K562 (cell line): Measurements from ENCODE around the gene C1orf116. TPM values are rescaled to one million over a fixed set of nuclear protein-coding genes. Genes with fewer than 3 reads are reported as not detected.

Source experiments
- AFF4 ChIP-seq: sonication (generic); formaldehyde crosslinking; IDR thresholded peaks from 2 replicates; pipeline ENCODE4 v1.8.0; 2023; ENCODE audit warnings: mild to moderate bottlenecking, missing genetic modification reagents
- ARNT ChIP-seq, 2 experiments: fragments of 450-650 bp; IDR thresholded peaks; 2 replicates each; pipeline ENCODE4 v1.6.1; 2016; ENCODE audit warnings: mild to moderate bottlenecking in 1 of 2
- BMI1 ChIP-seq: fragments of 150-350 bp; IDR thresholded peaks from 2 replicates; pipeline ENCODE4 v1.6.1; 2014; ENCODE audit warnings: low read length
- ELF2 ChIP-seq: fragments of 250-450 bp; sonication (Bioruptor Pico); IDR thresholded peaks from 2 replicates; pipeline ENCODE4 v1.5.0; 2021; ENCODE audit warnings: mild to moderate bottlenecking
- GABPA ChIP-seq: fragments of 200-800 bp; sonication (Bioruptor generic); conservative IDR thresholded peaks from 2 replicates; pipeline ENCODE4 v1.6.1; 2016; ENCODE audit warnings: low read depth, missing genetic modification characterization, missing compliant biosample characterization
- KAT2B ChIP-seq: IDR thresholded peaks from one replicate; pipeline ENCODE4 v1.6.1; 2012; ENCODE audit warnings: low read depth, mild to moderate bottlenecking, control low read depth, inconsistent platforms, low read length, moderate library complexity
- NR4A1 ChIP-seq, 2 experiments: fragments of 250-450 bp in 1 of 2; fragments of 450-650 bp in 1 of 2; sonication (Bioruptor Pico) in 1 of 2; IDR thresholded peaks; 2 replicates each; pipeline versions ENCODE4 v1.4.0 to v1.6.1; 2016 to 2020; ENCODE audit warnings: mild to moderate bottlenecking in 2 of 2, missing compliant biosample characterization in 1 of 2, missing genetic modification characterization in 1 of 2, moderate library complexity in 1 of 2
- OTX1 ChIP-seq: fragments of 450-650 bp; formaldehyde crosslinking; IDR thresholded peaks from 2 replicates; pipeline ENCODE4 v1.4.0; 2022; ENCODE audit warnings: mild to moderate bottlenecking
- PCBP1 ChIP-seq: fragments of 200-400 bp; formaldehyde crosslinking; IDR thresholded peaks from 2 replicates; pipeline ENCODE4 v1.6.1; 2018; ENCODE audit warnings: mild to moderate bottlenecking, low read depth, low read length; ENCODE audit not compliant: poor library complexity, severe bottlenecking
- POLR2AphosphoS2 ChIP-seq: IDR thresholded peaks from 2 replicates; pipeline ENCODE4 v1.6.1; 2012; ENCODE audit warnings: low read length, improper control_type of control experiment
- PURB ChIP-seq: sonication (generic); formaldehyde crosslinking; IDR thresholded peaks from 2 replicates; pipeline ENCODE4 v1.9.0; 2021; ENCODE audit warnings: low read depth, mild to moderate bottlenecking, missing genetic modification reagents
- SMARCC2 ChIP-seq: fragments of 450-650 bp; IDR thresholded peaks from 2 replicates; pipeline ENCODE4 v1.6.1; 2017; ENCODE audit warnings: antibody characterized with exemption, moderate library complexity, mild to moderate bottlenecking, low read depth
- SP1 ChIP-seq: sonication (generic); formaldehyde crosslinking; IDR thresholded peaks from 2 replicates; pipeline ENCODE4 v1.8.1; 2022; ENCODE audit warnings: mild to moderate bottlenecking, missing genetic modification reagents
- TBL1XR1 ChIP-seq, 2 experiments: IDR thresholded peaks; 2 replicates each; pipeline ENCODE4 v1.6.1; 2012; ENCODE audit warnings: improper control_type of control experiment in 2 of 2, low read length in 2 of 2, mild to moderate bottlenecking in 1 of 2
- ZNF175 ChIP-seq: fragments of 200-800 bp; sonication (Bioruptor generic); IDR thresholded peaks from 2 replicates; pipeline ENCODE4 v1.6.1; 2016; ENCODE audit warnings: low read depth, mild to moderate bottlenecking, missing genetic modification characterization, missing compliant biosample characterization
- ZNF184 ChIP-seq: sonication (generic); formaldehyde crosslinking; IDR thresholded peaks from 2 replicates; pipeline ENCODE4 v1.5.0; 2020; ENCODE audit warnings: missing genetic modification reagents
- ZNF431 ChIP-seq: sonication (generic); formaldehyde crosslinking; IDR thresholded peaks from 2 replicates; pipeline ENCODE4 v1.8.0; 2022; ENCODE audit warnings: mild to moderate bottlenecking, missing genetic modification reagents
- ZNF551 ChIP-seq: fragments of 250-450 bp; sonication (Bioruptor Pico); IDR thresholded peaks from 2 replicates; pipeline ENCODE4 v1.5.0; 2021; ENCODE audit warnings: mild to moderate bottlenecking, moderate library complexity
- ZNF707 ChIP-seq: fragments of 250-450 bp; sonication (Bioruptor Pico); conservative IDR thresholded peaks from 2 replicates; pipeline ENCODE4 v1.8.0; 2022; ENCODE audit warnings: inconsistent platforms, mild to moderate bottlenecking, moderate library complexity
- polyA plus RNA-seq, 8 experiments: library from polyadenylated mRNA; depleted of rRNA in 4 of 8; stranded (reverse) in 5 of 8; unstranded in 3 of 8; fragments of >200 nt; fragmentation: Nextera tagmentation in 2 of 8; fragmentation: Illumina TruSeq in 1 of 8; extraction: Ambion mirVana in 2 of 8; extraction: Trizol in 1 of 8; gene quantifications; 2 replicates each; pipeline versions ENCODE4 v1.2.1 to v1.2.3, GENCODE V29; 2011 to 2014; ENCODE audit warnings: inconsistent platforms in 1 of 8, missing spikeins in 1 of 8
- total RNA-seq, 7 experiments: library from RNA; depleted of rRNA in 6 of 7; stranded (reverse); fragments of >200 nt in 6 of 7; fragmentation: Illumina TruSeq in 2 of 7; extraction: Trizol in 2 of 7; gene quantifications; 2 replicates each; pipeline versions ENCODE4 v1.2.1 to v1.2.3, GENCODE V29; 2011 to 2021; ENCODE audit warnings: low replicate concordance in 1 of 7
- TF ChIP-seq, protein P1 (sequence below): fragments of 250-450 bp; sonication (Bioruptor Pico); IDR thresholded peaks from 2 replicates; pipeline ENCODE4 v1.4.0; 2020; ENCODE audit warnings: borderline replicate concordance
- TF ChIP-seq, protein P2 (sequence below): fragments of 450-650 bp; IDR thresholded peaks from 2 replicates; pipeline ENCODE4 v1.6.1; 2014; ENCODE audit warnings: low read depth, mild to moderate bottlenecking, moderate library complexity, borderline replicate concordance

Gene C1orf116
- total and polyA plus RNA-seq, 9 of the 15 experiments (the other 6 are each of a cell fraction or from before 2014, with no cell fraction given), result 0.62 to 3.0 (median 0.95) TPM

GRCh38 chr1:207024202-207025145 lies 8.1 kb downstream of the C1orf116 start (continued):
- TF ChIP-seq PURB (CRISPR knock-in tag) (no peak), NR4A1 (CRISPR knock-in tag; IDR thresholded peaks at IDR 0.05) (peak; percentile 98), NR4A1 (tag; IDR thresholded peaks at IDR 0.05) (peak; percentile 99), ZNF184 (CRISPR knock-in tag) (no peak), ZNF175 (CRISPR knock-in tag) (peak; percentile 99), AFF4 (peak; percentile 71), SMARCC2 (peak; percentile 100), POLR2AphosphoS2 (peak; percentile 52; the same call in 1 of the 2 replicates), GABPA (tag) (peak; percentile 88), OTX1 (CRISPR knock-in tag) (peak; percentile 99), PCBP1 (no peak), SP1 (CRISPR knock-in tag) (peak; percentile 89), TBL1XR1 (IDR thresholded peaks at IDR 0.05; ENCODE audit: low read length in 2 of 2) (peak; percentile 96 to 99; a peak in 3 of 4 replicates), BMI1 (no peak; the same call in 1 of the 2 replicates), ZNF707 (CRISPR knock-in tag) (peak; percentile 85), KAT2B (no peak), ZNF551 (no peak), ARNT (IDR thresholded peaks at IDR 0.05) (peak; percentile 98 to 100), ZNF431 (CRISPR knock-in tag) (peak; percentile 80; the same call in 1 of the 2 replicates), ELF2 (peak; percentile 93)
- TF ChIP-seq, protein P1, sequence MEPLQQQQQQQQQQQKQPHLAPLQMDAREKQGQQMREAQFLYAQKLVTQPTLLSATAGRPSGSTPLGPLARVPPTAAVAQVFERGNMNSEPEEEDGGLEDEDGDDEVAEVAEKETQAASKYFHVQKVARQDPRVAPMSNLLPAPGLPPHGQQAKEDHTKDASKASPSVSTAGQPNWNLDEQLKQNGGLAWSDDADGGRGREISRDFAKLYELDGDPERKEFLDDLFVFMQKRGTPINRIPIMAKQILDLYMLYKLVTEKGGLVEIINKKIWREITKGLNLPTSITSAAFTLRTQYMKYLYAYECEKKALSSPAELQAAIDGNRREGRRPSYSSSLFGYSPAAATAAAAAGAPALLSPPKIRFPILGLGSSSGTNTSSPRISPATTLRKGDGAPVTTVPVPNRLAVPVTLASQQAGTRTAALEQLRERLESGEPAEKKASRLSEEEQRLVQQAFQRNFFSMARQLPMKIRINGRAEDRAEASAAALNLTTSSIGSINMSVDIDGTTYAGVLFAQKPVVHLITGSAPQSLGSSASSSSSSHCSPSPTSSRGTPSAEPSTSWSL (CRISPR knock-in tag), result peak; percentile 97
- TF ChIP-seq, protein P2, sequence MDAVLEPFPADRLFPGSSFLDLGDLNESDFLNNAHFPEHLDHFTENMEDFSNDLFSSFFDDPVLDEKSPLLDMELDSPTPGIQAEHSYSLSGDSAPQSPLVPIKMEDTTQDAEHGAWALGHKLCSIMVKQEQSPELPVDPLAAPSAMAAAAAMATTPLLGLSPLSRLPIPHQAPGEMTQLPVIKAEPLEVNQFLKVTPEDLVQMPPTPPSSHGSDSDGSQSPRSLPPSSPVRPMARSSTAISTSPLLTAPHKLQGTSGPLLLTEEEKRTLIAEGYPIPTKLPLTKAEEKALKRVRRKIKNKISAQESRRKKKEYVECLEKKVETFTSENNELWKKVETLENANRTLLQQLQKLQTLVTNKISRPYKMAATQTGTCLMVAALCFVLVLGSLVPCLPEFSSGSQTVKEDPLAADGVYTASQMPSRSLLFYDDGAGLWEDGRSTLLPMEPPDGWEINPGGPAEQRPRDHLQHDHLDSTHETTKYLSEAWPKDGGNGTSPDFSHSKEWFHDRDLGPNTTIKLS, result peak; percentile 80; the same call in 1 of the 2 replicates
